Suprapubic skin (tissue), 4 donors: Measurements from ENCODE around the gene SIX3. TPM values are rescaled to one million over a fixed set of nuclear protein-coding genes. Genes with fewer than 3 reads are reported as not detected.

Experiments
- DNase-seq, 2 donors: peaks; one replicate each; pipeline ENCODE4 v3.0.0-alpha.2; 2019; ENCODE audit warnings: low spot score in 2 of 2
- H3K27ac ChIP-seq: fragments of 200-600 bp; sonication (generic); one replicate; pipeline ENCODE4 v1.5.1; 2019
- H3K27me3 ChIP-seq: fragments of 200-600 bp; sonication (generic); one replicate; pipeline ENCODE4 v1.5.1; 2019
- H3K36me3 ChIP-seq: fragments of 200-600 bp; sonication (generic); one replicate; pipeline ENCODE4 v1.5.1; 2019
- H3K4me1 ChIP-seq: fragments of 200-600 bp; sonication (generic); one replicate; pipeline ENCODE4 v1.5.1; 2019
- H3K4me3 ChIP-seq: fragments of 200-600 bp; sonication (generic); one replicate; pipeline ENCODE4 v1.5.1; 2019; ENCODE audit warnings: mild to moderate bottlenecking
- H3K9me3 ChIP-seq: fragments of 200-600 bp; sonication (generic); one replicate; pipeline ENCODE4 v1.5.1; 2019
- EP300 ChIP-seq: sonication (generic); formaldehyde crosslinking; IDR thresholded peaks from one replicate; pipeline ENCODE4 v1.6.1; 2017; ENCODE audit warnings: antibody characterized with exemption
- POLR2A ChIP-seq, 2 donors: fragments of 450-650 bp; IDR thresholded peaks; one replicate each; pipeline ENCODE4 v1.6.1; 2017; ENCODE audit warnings: antibody characterized with exemption in 2 of 2, mild to moderate bottlenecking in 2 of 2, moderate library complexity in 2 of 2
- POLR2AphosphoS5 ChIP-seq, 3 donors: sonication (generic); formaldehyde crosslinking; IDR thresholded peaks; one replicate each; pipeline ENCODE4 v1.6.1; 2017; ENCODE audit warnings: antibody characterized with exemption in 3 of 3
- WGBS: methylation state at CpG from one replicate; pipeline ENCODE4 v1.1.5; 2018; 5-methylcytosine and 5-hydroxymethylcytosine counted together
- total RNA-seq, 4 donors: library from RNA; depleted of rRNA; stranded (reverse); fragments of >200 nt; gene quantifications; one replicate each; pipeline ENCODE4 v1.1.0, GENCODE V29; 2016
- TF ChIP-seq, protein P1 (sequence below), 2 donors: fragments of 200-600 bp in 1 of 2; fragments of 450-650 bp in 1 of 2; sonication (generic) in 1 of 2; IDR thresholded peaks; one replicate each; pipeline ENCODE4 v1.5.1; 2016 to 2019; ENCODE audit warnings: antibody characterized with exemption in 2 of 2, mild to moderate bottlenecking in 1 of 2, moderate library complexity in 1 of 2

Gene SIX3
- total RNA-seq, 4 donors from 2014 or later, result 0.38 TPM; not detected in 3

DNA sequence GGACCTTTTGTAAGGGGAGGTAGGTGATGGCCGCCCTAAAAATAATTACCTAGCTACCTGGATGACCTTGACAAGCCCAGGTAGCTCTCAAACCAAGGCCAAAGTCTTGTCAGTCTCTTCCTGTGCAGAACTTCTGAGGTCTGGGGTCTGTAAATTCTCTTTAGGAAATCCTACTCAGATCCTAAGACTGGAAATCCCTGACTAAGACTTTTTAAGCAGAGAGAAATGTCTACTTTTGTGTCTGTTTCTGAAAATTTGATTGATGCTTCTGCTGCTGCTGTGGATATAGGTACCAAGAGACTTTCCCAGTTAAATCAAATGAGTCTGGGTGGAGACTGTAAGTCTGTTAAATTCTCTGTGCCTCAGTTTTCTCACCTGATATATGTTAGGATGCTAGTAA is 36.9 kb upstream of the SIX3 start:
- Histone ChIP-seq H3K36me3 (no peaks in the 10 kb centered on the region), H3K4me1 (no peaks in the 10 kb centered on the region), H3K4me3 (no peak overlapping the region), H3K27me3 (peaks cover 47% of the 10 kb centered on the region), H3K27ac (no peak overlapping the region), H3K9me3 (peaks cover 1% of the 10 kb centered on the region)
- TF ChIP-seq POLR2AphosphoS5 (IDR thresholded peaks at IDR 0.05) (no peak), POLR2A (IDR thresholded peaks at IDR 0.05) (no peak), EP300 (no peak)
- TF ChIP-seq, protein P1, sequence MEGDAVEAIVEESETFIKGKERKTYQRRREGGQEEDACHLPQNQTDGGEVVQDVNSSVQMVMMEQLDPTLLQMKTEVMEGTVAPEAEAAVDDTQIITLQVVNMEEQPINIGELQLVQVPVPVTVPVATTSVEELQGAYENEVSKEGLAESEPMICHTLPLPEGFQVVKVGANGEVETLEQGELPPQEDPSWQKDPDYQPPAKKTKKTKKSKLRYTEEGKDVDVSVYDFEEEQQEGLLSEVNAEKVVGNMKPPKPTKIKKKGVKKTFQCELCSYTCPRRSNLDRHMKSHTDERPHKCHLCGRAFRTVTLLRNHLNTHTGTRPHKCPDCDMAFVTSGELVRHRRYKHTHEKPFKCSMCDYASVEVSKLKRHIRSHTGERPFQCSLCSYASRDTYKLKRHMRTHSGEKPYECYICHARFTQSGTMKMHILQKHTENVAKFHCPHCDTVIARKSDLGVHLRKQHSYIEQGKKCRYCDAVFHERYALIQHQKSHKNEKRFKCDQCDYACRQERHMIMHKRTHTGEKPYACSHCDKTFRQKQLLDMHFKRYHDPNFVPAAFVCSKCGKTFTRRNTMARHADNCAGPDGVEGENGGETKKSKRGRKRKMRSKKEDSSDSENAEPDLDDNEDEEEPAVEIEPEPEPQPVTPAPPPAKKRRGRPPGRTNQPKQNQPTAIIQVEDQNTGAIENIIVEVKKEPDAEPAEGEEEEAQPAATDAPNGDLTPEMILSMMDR (IDR thresholded peaks at IDR 0.05), result no peak
- WGBS, result 69% methylated on average over 1 of the region's 1 CpG
- no peak for DNase-seq

DNA sequence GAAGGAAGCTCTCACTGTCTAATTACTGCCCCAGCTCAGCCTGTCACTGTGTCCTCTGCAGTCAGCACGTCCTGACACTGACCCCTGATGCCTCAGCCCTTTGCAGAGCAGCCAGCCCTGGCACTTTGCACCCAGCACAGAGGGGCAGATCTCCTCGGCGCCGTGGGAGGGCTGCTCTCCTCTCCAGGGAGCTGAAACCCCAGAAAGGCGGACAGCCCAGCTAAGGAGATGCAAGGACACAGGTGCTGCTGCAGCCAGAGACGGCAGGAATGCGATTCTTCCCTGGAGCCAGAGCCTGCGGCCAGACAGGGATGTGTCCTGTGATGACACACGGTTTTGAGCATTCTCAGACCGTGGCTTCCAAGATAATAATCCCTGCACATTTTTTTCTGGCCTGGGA is 34.5 kb upstream of the SIX3 start:
- Histone ChIP-seq H3K9me3 (peaks cover 5% of the 10 kb centered on the region), H3K27ac (no peak overlapping the region), H3K4me3 (no peak overlapping the region), H3K36me3 (no peaks in the 10 kb centered on the region), H3K27me3 (peaks cover 38% of the 10 kb centered on the region), H3K4me1 (no peaks in the 10 kb centered on the region)
- 44% methylated on average over 9 of the region's 10 CpGs for WGBS
- TF ChIP-seq, protein P1 (IDR thresholded peaks at IDR 0.05), result no peak
- no peak for TF ChIP-seq EP300
- TF ChIP-seq POLR2AphosphoS5 (IDR thresholded peaks at IDR 0.05), result no peak
- no peak for TF ChIP-seq POLR2A (IDR thresholded peaks at IDR 0.05)
- no peak for DNase-seq

DNA sequence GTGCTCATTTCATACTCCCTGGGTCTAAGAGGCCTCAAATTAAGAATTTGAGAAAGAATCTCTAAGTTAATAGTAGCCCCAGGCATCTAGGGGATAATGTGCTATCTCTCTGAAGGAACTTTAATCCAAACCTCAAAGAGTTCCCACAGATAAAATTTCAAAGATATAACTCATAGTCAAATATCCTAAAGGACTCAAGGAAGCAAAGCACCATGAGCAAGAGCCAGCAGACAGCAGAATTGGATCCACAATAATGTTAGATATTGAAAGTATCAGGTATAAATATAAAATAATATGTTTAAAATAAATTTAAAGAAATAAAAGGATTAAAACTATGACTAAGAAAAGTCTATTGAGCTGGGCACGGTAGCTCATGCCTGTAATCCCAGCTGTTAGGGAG is 31.7 kb upstream of the SIX3 start:
- no peak for DNase-seq
- WGBS, result 93% methylated on average over 1 of the region's 1 CpG
- Histone ChIP-seq H3K27ac (no peak overlapping the region), H3K9me3 (peaks cover 5% of the 10 kb centered on the region), H3K4me1 (no peaks in the 10 kb centered on the region), H3K36me3 (no peaks in the 10 kb centered on the region), H3K4me3 (no peak overlapping the region), H3K27me3 (peaks cover 28% of the 10 kb centered on the region)
- TF ChIP-seq EP300 (no peak), POLR2AphosphoS5 (IDR thresholded peaks at IDR 0.05) (no peak), POLR2A (IDR thresholded peaks at IDR 0.05) (no peak)
- TF ChIP-seq, protein P1 (IDR thresholded peaks at IDR 0.05), result no peak

DNA sequence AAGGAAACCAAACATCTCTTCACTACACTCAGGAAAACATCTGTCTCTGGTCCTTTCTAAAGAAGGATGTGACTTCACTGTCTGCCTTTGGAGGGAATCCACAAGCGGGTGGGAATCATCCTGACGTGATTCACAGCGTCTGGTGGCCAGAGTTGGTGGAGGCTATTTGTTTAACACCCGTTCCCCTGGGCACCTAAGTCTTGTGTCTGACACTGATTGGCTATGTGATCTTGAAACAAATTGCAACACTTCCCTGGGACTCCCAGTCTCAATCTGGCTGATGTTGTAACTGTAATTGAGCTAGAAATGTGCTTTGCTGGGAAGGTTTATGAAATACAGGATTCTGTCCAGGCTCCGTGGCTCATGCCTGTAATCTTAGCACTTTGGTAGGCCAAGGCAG is 28.8 kb upstream of the SIX3 start:
- WGBS, result 24% methylated on average over 5 of the region's 5 CpGs
- no peak for TF ChIP-seq POLR2A (IDR thresholded peaks at IDR 0.05)
- TF ChIP-seq POLR2AphosphoS5 (IDR thresholded peaks at IDR 0.05), result no peak
- no peak for TF ChIP-seq EP300
- TF ChIP-seq, protein P1 (IDR thresholded peaks at IDR 0.05), result no peak
- H3K36me3 ChIP-seq, result no peaks in the 10 kb centered on the region
- no peak overlapping the region for H3K27ac ChIP-seq
- H3K4me3 ChIP-seq, result no peak overlapping the region
- peaks cover 5% of the 10 kb centered on the region for H3K9me3 ChIP-seq
- no peaks in the 10 kb centered on the region for H3K4me1 ChIP-seq
- no peak for DNase-seq
- peaks cover 8% of the 10 kb centered on the region for H3K27me3 ChIP-seq

DNA sequence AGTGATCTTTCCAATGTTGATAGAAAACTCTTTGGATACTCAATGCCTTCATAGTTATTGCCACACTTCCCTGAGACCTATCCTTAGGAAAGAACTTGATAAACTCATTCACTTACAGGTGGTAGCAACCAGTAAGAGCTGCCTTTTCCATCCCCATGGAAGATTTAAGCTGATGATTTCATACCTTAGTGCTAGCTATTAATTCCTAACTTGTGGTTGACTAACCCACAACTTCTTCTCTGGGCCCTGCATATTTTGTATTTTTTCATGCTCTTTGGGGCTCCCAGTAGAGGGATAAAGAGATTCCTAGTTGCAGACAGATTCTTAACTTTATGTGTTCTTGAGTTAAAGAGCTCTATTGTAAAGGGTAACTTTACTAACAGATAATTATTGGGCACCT is 25.2 kb upstream of the SIX3 start:
- TF ChIP-seq POLR2A (IDR thresholded peaks at IDR 0.05), result no peak
- no peak for TF ChIP-seq POLR2AphosphoS5 (IDR thresholded peaks at IDR 0.05)
- TF ChIP-seq EP300, result no peak
- TF ChIP-seq, protein P1 (IDR thresholded peaks at IDR 0.05), result no peak
- no peak for DNase-seq
- H3K4me3 ChIP-seq, result no peak overlapping the region
- no peaks in the 10 kb centered on the region for H3K4me1 ChIP-seq
- H3K36me3 ChIP-seq, result no peaks in the 10 kb centered on the region
- no peaks in the 10 kb centered on the region for H3K9me3 ChIP-seq
- H3K27me3 ChIP-seq, result peaks cover 26% of the 10 kb centered on the region
- no peak overlapping the region for H3K27ac ChIP-seq
